K562 (cell line): Measurements from ENCODE around the gene CCDC60. TPM values are rescaled to one million over a fixed set of nuclear protein-coding genes. Genes with fewer than 3 reads are reported as not detected.

Experiments used
- ATAC-seq: fragments of 200-7000 bp; cut with Tn5 transposase; 3 replicates; pipeline ENCODE4 v1.9.1; 2020; ENCODE audit warnings: moderate library complexity
- BruUV-seq: library from RNA; stranded (reverse); fragments of 400-500 nt; replicated peaks from 2 replicates; lab custom pipeline; 2021; lab: Mats Ljungman, UMichigan
- CTCF ChIA-PET: fragments of 300-600 bp; formaldehyde crosslinking; extraction: SDS; loops from one replicate; lab custom pipeline; 2021; ENCODE audit warnings: low intra/inter-chr PET ratio; lab: Yijun Ruan, JAX
- POLR2A ChIA-PET: fragments of 300-600, 350-650 bp; sonication (Branson Sonifier 250); formaldehyde crosslinking; extraction: SDS; loops from one replicate; lab custom pipeline; 2021; ENCODE audit warnings: antibody characterized with exemption, inconsistent platforms; lab: Yijun Ruan, JAX
- DNase-seq, 4 experiments: peaks; one replicate each; pipeline versions ENCODE4 v3.0.0 to v3.0.0-alpha.2; 2011 to 2018; ENCODE audit warnings: low spot score in 3 of 4, mixed read lengths in 3 of 4; ENCODE audit errors: extremely low read depth in 1 of 4
- FAIRE-seq: peaks from 2 replicates; lab custom pipeline; 2011; peaks lifted over from hg19 to GRCh38; lab: Jason Lieb, UNC
- H2AFZ ChIP-seq: 2 replicates; pipeline ENCODE4 v1.6.0; 2011; ENCODE audit warnings: low read depth, low read length, control low read depth, inconsistent platforms
- H3K27ac ChIP-seq: fragments of 200-600 bp; 3 replicates; pipeline ENCODE4 v1.8.0; 2011; ENCODE audit warnings: low read depth, mild to moderate bottlenecking, control low read depth, inconsistent platforms, low read length, moderate library complexity, mixed read lengths; ENCODE audit errors: extremely low read depth
- H3K27me3 ChIP-seq, 2 experiments: fragments of 300-600 bp in 1 of 2; 2 replicates in 1 of 2; 3 replicates in 1 of 2; pipeline versions ENCODE4 v1.6.0 to v1.8.0; 2011; ENCODE audit warnings: inconsistent platforms in 2 of 2, low read length in 2 of 2, mild to moderate bottlenecking in 1 of 2, mixed read lengths in 1 of 2, moderate library complexity in 1 of 2; ENCODE audit not compliant: control insufficient read depth in 2 of 2, insufficient read depth in 2 of 2
- H3K36me3 ChIP-seq: fragments of 300-600 bp; 3 replicates; pipeline ENCODE4 v1.8.0; 2011; ENCODE audit warnings: mild to moderate bottlenecking, low read length, inconsistent platforms; ENCODE audit not compliant: control insufficient read depth, insufficient read depth
- H3K4me1 ChIP-seq, 2 experiments: fragments of 200-600 bp in 1 of 2; replicated peaks in 1 of 2; 2 replicates in 1 of 2; 3 replicates in 1 of 2; pipeline versions ENCODE4 v1.5.1 to v1.8.0; 2011; ENCODE audit warnings: inconsistent platforms in 2 of 2, low read length in 2 of 2, mild to moderate bottlenecking in 1 of 2, mixed read lengths in 1 of 2, moderate library complexity in 1 of 2; ENCODE audit not compliant: control insufficient read depth in 2 of 2, insufficient read depth in 2 of 2
- H3K4me2 ChIP-seq: 2 replicates; pipeline ENCODE4 v1.6.1; 2011; ENCODE audit warnings: low read length, control low read depth, inconsistent platforms, mixed read lengths; ENCODE audit not compliant: insufficient read depth
- H3K4me3 ChIP-seq: fragments of 200-600 bp; sonication (generic), shearing (Covaris generic); 2 replicates; pipeline ENCODE4 v1.5.1; 2016; ENCODE audit warnings: control low read depth, inconsistent platforms
- H3K79me2 ChIP-seq: fragments of 200-600 bp; 3 replicates; pipeline ENCODE4 v1.8.0; 2011; ENCODE audit warnings: low read length, inconsistent platforms; ENCODE audit not compliant: control insufficient read depth, insufficient read depth
- H3K9ac ChIP-seq, 2 experiments: 2 replicates each; pipeline versions ENCODE4 v1.6.0 to v1.6.1; 2011; ENCODE audit warnings: low read depth in 2 of 2, low read length in 2 of 2, control low read depth in 1 of 2, inconsistent platforms in 1 of 2, mild to moderate bottlenecking in 1 of 2, mixed read lengths in 1 of 2; ENCODE audit not compliant: insufficient read depth in 1 of 2
- H3K9me1 ChIP-seq: one replicate; pipeline ENCODE4 v1.6.0; 2011; ENCODE audit warnings: inconsistent platforms, mild to moderate bottlenecking, low read length, moderate library complexity; ENCODE audit not compliant: control insufficient read depth, insufficient read depth
- H3K9me3 ChIP-seq: replicated peaks from 2 replicates; pipeline ENCODE4 v1.5.1; 2011; ENCODE audit warnings: low read depth, low read length, inconsistent platforms; ENCODE audit not compliant: control insufficient read depth, insufficient read depth
- H4K20me1 ChIP-seq: replicated peaks from 2 replicates; pipeline ENCODE4 v1.6.1; 2011; ENCODE audit warnings: low read length, inconsistent platforms, mixed read lengths; ENCODE audit not compliant: control insufficient read depth, insufficient read depth
- ADNP ChIP-seq: fragments of 200-800 bp; sonication (Bioruptor generic); IDR thresholded peaks from 2 replicates; pipeline ENCODE4 v1.6.1; 2016; ENCODE audit warnings: missing genetic modification characterization, missing compliant biosample characterization
- EGR1 ChIP-seq: fragments of 450-650 bp; conservative IDR thresholded peaks from 2 replicates; pipeline ENCODE4 v1.6.1; 2017; ENCODE audit warnings: mild to moderate bottlenecking
- ERF ChIP-seq: fragments of 450-650 bp; formaldehyde crosslinking; IDR thresholded peaks from 2 replicates; pipeline ENCODE4 v1.4.0; 2020; ENCODE audit warnings: mild to moderate bottlenecking, mixed read lengths
- KLF6 ChIP-seq: fragments of 250-450 bp; sonication (Bioruptor Pico); IDR thresholded peaks from 2 replicates; pipeline ENCODE4 v1.4.0; 2020; ENCODE audit warnings: mild to moderate bottlenecking, moderate library complexity, borderline replicate concordance
- POLR2AphosphoS2 ChIP-seq: IDR thresholded peaks from 2 replicates; pipeline ENCODE4 v1.6.1; 2012; ENCODE audit warnings: low read length, improper control_type of control experiment
- PURB ChIP-seq: sonication (generic); formaldehyde crosslinking; IDR thresholded peaks from 2 replicates; pipeline ENCODE4 v1.9.0; 2021; ENCODE audit warnings: low read depth, mild to moderate bottlenecking, missing genetic modification reagents
- RCOR1 ChIP-seq, 2 experiments: IDR thresholded peaks; 2 replicates each; pipeline ENCODE4 v1.6.1; 2012; ENCODE audit warnings: low read depth in 2 of 2, low read length in 2 of 2, borderline replicate concordance in 1 of 2, improper control_type of control experiment in 1 of 2
- SMARCB1 ChIP-seq: IDR thresholded peaks from 2 replicates; pipeline ENCODE4 v1.6.1; 2011; ENCODE audit warnings: improper control_type of control experiment, low read depth; ENCODE audit not compliant: insufficient read length
- TCF7 ChIP-seq: sonication (generic); IDR thresholded peaks from 2 replicates; pipeline ENCODE4 v1.6.1; 2016; ENCODE audit warnings: antibody characterized with exemption, borderline replicate concordance
- ZEB2 ChIP-seq: fragments of 450-650 bp; IDR thresholded peaks from 2 replicates; pipeline ENCODE4 v1.6.1; 2016
- ZFP1 ChIP-seq: fragments of 450-650 bp; formaldehyde crosslinking; IDR thresholded peaks from 2 replicates; pipeline ENCODE4 v1.4.0; 2020; ENCODE audit warnings: mild to moderate bottlenecking, mixed read lengths
- ZFPM2 ChIP-seq: fragments of 250-450 bp; sonication (Bioruptor Pico); IDR thresholded peaks from 2 replicates; pipeline ENCODE4 v1.5.1; 2022; ENCODE audit warnings: mild to moderate bottlenecking
- ZNF253 ChIP-seq: fragments of 250-450 bp; sonication (Bioruptor Pico); conservative IDR thresholded peaks from 2 replicates; pipeline ENCODE4 v1.6.1; 2021; ENCODE audit warnings: mild to moderate bottlenecking
- WGBS: fragments of 100-300 bp; shearing (Covaris generic); methylation state at CpG from one replicate; pipeline ENCODE4 v1.1.6; 2016; ENCODE audit warnings: low coverage, mixed read lengths; ENCODE audit not compliant: insufficient coverage; ENCODE audit errors: missing lambda C conversion rate; 5-methylcytosine and 5-hydroxymethylcytosine counted together
- in situ Hi-C: fragments of 300-500 bp; cut with MboI; formaldehyde crosslinking; loops from 4 replicates; pipeline ENCODE4 v1.15.0; 2018; ENCODE audit warnings: inconsistent platforms, mixed read lengths
- intact Hi-C: fragments of 100-400 bp; cut with micrococcal nuclease; formaldehyde crosslinking; loops from 2 replicates; pipeline ENCODE4 v1.14.2; 2022
- polyA plus RNA-seq, 8 experiments: library from polyadenylated mRNA; depleted of rRNA in 4 of 8; stranded (reverse) in 5 of 8; unstranded in 3 of 8; fragments of >200 nt; fragmentation: Nextera tagmentation in 2 of 8; fragmentation: Illumina TruSeq in 1 of 8; extraction: Ambion mirVana in 2 of 8; extraction: Trizol in 1 of 8; gene quantifications; 2 replicates each; pipeline versions ENCODE4 v1.2.1 to v1.2.3, GENCODE V29; 2011 to 2014; ENCODE audit warnings: inconsistent platforms in 1 of 8, missing spikeins in 1 of 8
- total RNA-seq, 7 experiments: library from RNA; depleted of rRNA in 6 of 7; stranded (reverse); fragments of >200 nt in 6 of 7; fragmentation: Illumina TruSeq in 2 of 7; extraction: Trizol in 2 of 7; gene quantifications; 2 replicates each; pipeline versions ENCODE4 v1.2.1 to v1.2.3, GENCODE V29; 2011 to 2021; ENCODE audit warnings: low replicate concordance in 1 of 7
- TF ChIP-seq, protein P1 (sequence below): fragments of 450-650 bp; IDR thresholded peaks from one replicate; pipeline ENCODE4 v1.6.1; 2018; ENCODE audit warnings: mild to moderate bottlenecking, moderate library complexity; ENCODE audit not compliant: partially characterized antibody

The CCDC60 gene
- total and polyA plus RNA-seq, 9 of the 15 experiments (the other 6 are each of a cell fraction or from before 2014, with no cell fraction given): not detected

GRCh38 chr12:119338593-119339363 is 4.2 kb downstream of the CCDC60 start:
- Histone ChIP-seq H3K9ac (no peak overlapping the region), H3K27me3 (peaks cover 4 to 8% of the 10 kb centered on the region in 2 experiments; a peak in 3 of 5 replicates), H3K9me1 (no peaks in the 10 kb centered on the region), H3K9me3 (no peaks in the 10 kb centered on the region), H3K4me2 (no peak overlapping the region), H3K27ac (no peak overlapping the region), H4K20me1 (no peaks in the 10 kb centered on the region), H3K36me3 (no peaks in the 10 kb centered on the region), H3K4me1 (peaks cover 0 to 5% of the 10 kb centered on the region in 2 experiments; a peak in 2 of 5 replicates), H2AFZ (no peak overlapping the region), H3K4me3 (no peak overlapping the region), H3K79me2 (no peaks in the 10 kb centered on the region)
- FAIRE-seq (no peak), DNase-seq (no peak), ATAC-seq (no peak)
- TF ChIP-seq EGR1 (no peak), PURB (no peak), TCF7 (no peak), ZFPM2 (CRISPR knock-in tag) (no peak), ZNF253 (CRISPR knock-in tag) (no peak), ZEB2 (no peak), SMARCB1 (no peak), ADNP (tag) (no peak), ZFP1 (CRISPR knock-in tag) (no peak), RCOR1 (IDR thresholded peaks at IDR 0.05; ENCODE audit: borderline replicate concordance in 1 of 2, low read depth in 2 of 2, low read length in 2 of 2) (no peak), ERF (CRISPR knock-in tag) (no peak), KLF6 (CRISPR knock-in tag) (no peak), POLR2AphosphoS2 (no peak)
- TF ChIP-seq, protein P1, sequence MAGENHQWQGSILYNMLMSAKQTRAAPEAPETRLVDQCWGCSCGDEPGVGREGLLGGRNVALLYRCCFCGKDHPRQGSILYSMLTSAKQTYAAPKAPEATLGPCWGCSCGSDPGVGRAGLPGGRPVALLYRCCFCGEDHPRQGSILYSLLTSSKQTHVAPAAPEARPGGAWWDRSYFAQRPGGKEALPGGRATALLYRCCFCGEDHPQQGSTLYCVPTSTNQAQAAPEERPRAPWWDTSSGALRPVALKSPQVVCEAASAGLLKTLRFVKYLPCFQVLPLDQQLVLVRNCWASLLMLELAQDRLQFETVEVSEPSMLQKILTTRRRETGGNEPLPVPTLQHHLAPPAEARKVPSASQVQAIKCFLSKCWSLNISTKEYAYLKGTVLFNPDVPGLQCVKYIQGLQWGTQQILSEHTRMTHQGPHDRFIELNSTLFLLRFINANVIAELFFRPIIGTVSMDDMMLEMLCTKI: no peak
- WGBS: 1% methylated on average over 11 of the region's 11 CpGs
- no TSS peak for BruUV-seq
- ChIA-PET CTCF (no interaction called here), POLR2A (interaction anchor here (0.6 kb wide), 1 partner anchor 123 kb away, joined by 3 read pairs; no protein-coding TSS in a partner anchor)
- in situ Hi-C loops: no loop called here
- intact Hi-C loops: no loop called here
